HG03108 (cell line): ENCODE measurements around the gene HOXC11.

ENCODE experiments used
- ATAC-seq: cut with Tn5 transposase; IDR thresholded peaks from one replicate; pipeline ENCODE4 v1.9.1; 2021; ENCODE audit warnings: moderate library complexity; ENCODE audit not compliant: unreplicated experiment

Gene HOXC11

GRCh38 chr12:53941750-53942149 lies 31.2 kb upstream of the HOXC11 start:
- no peak for ATAC-seq

GRCh38 chr12:53942467-53942997 lies 30.4 kb upstream of the HOXC11 start:
- no peak for ATAC-seq

DNA sequence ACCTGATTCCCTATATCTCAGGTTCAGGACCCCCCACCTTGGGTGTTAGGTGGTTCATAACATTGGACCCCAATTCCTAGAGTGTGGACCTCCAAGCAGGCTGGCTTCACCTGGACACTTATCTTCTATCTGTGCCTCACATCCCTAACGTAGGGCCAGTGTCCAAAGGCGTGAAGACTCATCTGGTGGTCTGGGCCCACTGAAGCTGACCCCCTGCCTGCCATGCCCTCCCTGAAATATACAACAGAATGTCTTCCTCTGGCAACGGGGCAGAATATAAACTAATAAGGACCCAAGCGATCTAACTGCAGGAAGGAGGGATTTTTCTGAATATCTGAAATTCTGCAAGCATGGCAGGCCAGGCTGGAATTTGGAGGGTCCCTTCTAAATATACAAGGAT lies 28.7 kb upstream of the HOXC11 start:
- no peak for ATAC-seq

GRCh38 chr12:53944907-53945847 lies 27.7 kb upstream of the HOXC11 start:
- ATAC-seq, result no peak

- no peak for ATAC-seq
Observed at GRCh38 chr12:53947743-53948142, 25.2 kb upstream of the HOXC11 start.

GRCh38 chr12:53948650-53949593 lies 24.0 kb upstream of the HOXC11 start:
- ATAC-seq, result no peak

GRCh38 chr12:53949631-53950436 lies 23.1 kb upstream of the HOXC11 start:
- no peak for ATAC-seq

DNA sequence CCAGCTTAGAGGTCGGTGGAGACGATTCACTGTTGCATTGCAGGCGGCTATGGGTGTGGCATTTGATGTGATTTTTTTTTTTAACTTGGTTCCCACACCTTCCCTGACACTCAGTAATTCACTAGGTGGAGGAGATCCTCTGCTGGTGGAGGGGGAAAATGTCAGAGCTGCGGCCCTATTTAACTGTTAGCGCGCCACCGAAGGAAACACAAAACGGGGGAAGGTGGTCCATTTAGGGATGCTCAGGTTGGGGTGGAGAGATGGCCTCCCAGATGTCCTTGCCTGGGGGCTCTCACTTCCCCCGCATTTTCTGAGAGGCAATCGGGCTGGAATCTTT lies 22.5 kb upstream of the HOXC11 start:
- no peak for ATAC-seq

- ATAC-seq, result no peak
Observed at GRCh38 chr12:53950789-53951576, 21.9 kb upstream of the HOXC11 start.

DNA sequence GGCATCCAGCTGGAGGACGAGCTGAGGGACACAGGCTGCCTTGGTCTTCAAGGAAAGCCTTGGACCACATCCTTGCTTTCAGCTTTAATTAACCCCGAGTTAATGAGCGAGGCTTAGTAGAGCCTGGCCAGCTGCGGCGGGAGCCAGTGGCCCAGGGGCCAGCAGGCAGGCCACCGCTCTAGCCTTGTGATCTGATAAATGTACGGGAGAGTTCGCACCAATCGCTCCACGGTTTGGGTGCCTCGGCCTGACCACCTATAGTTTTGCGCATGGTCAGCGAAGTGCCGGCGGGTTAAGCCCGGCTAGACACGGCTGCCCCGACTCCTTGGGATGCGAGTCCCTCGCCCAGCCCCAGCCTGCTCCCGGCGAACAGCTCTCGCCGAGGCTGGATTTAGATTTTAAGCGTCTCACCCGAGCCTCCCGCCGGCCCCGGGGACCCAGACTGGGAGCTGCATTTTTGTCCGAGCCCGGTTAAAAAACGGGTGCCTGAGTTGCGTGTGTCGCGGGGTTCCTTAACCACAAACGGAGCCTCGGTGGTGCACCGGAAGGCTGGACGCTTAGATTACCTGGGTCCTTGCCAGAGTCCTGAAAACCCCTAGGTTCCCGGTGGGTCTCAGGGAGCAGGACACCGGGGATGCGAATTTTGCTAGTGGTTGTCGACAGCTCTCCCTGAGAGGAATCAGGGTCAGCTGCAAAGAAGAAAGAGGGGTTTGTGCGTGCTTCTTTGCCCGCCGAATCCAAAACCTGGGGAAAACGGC lies 21.2 kb upstream of the HOXC11 start:
- ATAC-seq, result no peak

DNA sequence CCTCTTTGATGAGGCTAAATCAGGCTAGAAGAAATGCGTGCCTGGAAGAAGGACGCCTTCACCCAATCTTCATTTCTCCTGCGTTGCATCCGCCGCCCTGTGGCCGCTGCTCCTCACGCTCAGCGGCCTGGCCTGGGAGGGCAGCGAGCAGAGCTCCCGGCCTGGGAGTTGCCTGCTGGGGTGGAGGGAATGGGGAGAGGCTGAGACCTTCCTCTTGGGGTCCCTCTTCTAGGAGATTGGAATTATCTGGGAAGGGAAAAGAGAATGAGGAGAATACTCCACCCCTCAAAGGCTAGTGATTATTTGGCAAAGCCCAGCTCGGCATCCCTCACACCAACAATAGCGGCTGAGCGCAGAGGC lies 20.6 kb upstream of the HOXC11 start:
- ATAC-seq, result no peak

- no peak for ATAC-seq
Observed at GRCh38 chr12:53952871-53953734, 19.8 kb upstream of the HOXC11 start.

DNA sequence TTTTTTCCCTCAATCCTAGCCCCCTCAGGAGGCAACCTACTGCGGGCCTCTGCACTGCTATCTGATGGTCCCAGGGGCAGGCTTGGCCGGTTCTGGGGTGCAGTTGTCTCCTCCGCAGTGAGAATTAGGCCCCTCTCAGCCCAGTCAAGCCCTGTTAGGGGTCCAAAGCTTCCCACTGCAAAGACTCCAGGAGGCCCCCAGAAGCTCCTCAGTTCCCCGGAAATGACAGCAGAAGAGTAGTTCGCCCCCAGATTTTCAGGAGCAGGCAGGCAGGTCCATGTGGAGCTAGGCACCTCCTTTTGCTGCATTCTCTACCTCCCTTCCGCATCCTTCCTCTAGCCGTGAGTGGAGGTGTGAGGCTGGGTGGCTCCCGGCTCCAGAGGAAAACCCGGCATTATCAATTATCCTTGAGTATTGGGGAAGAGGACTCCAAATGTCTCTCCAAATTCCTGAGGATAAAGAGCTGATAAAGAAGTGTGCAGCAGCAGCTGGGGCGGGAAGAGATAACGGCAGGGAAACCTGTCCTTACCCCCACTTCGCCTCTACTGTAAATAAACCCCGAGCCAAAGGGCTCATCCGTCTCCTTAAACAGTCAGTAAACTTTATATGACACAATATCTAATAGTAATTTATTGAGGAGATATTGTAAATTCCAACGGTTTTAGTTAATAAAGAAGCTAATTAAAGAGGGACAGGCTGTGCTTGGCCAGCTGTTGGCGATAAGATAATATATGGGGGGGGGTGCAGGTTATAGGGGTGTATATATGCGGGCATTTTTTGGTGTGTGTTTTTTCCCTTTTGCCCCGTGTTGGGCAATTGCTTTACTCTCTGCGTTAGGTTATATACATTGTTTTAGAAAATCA lies 18.9 kb upstream of the HOXC11 start:
- ATAC-seq, result no peak

DNA sequence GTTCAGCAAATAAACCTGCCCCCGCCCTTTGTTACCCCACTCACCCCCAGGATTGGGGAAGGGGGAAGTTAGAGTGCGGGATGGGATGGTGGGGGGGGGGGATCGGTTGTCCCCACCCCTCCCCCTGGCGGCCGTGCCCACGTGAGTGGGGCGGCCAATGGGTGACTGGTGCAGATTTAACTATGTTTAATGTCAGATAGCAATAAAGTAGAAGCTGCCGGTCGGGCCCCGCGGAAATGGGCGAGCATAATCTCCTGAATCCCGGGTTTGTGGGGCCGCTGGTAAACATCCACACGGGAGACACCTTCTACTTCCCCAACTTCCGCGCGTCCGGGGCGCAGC lies 18.3 kb upstream of the HOXC11 start, which contains the start of gene HOXC12:
Gene HOXC12 (plus strand): TSS at position 210 of the 342 bp plus-strand sequence. CDS start 27 bp downstream, at position 237.
- no peak for ATAC-seq

DNA sequence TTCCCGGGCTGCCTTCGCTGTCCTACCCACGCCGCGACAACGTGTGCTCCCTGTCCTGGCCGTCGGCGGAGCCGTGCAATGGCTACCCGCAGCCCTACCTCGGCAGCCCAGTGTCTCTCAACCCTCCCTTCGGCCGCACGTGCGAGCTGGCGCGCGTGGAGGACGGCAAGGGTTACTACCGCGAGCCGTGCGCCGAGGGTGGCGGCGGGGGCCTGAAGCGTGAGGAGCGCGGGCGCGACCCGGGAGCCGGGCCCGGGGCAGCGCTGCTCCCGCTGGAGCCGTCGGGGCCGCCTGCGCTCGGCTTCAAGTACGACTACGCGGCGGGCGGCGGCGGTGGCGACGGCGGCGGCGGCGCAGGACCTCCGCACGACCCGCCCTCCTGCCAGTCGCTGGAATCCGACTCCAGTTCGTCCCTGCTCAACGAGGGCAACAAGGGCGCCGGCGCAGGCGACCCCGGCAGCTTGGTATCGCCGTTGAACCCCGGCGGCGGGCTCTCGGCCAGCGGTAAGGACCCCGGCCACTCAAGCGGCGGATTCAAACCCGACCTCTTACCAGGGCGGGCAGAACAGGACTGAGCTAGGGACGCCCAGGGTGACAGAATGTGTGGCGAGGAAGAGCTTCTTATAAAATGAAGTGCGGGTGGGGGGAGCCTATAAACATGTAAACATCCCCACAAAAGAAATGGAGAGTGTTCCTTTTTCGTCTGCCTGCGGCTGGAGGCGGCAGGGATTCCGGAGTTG lies 17.7 kb upstream of the HOXC11 start:
- ATAC-seq, result no peak

- no peak for ATAC-seq
Observed at GRCh38 chr12:53955776-53956250, 17.1 kb upstream of the HOXC11 start.
